ENCODE results near the gene SPDYE16.
"Not testable (repeated sequence)": the region's sequence is repeated elsewhere in the genome, so short reads cannot be mapped to it uniquely, and the experiment has no call there.

Gene SPDYE16

DNA sequence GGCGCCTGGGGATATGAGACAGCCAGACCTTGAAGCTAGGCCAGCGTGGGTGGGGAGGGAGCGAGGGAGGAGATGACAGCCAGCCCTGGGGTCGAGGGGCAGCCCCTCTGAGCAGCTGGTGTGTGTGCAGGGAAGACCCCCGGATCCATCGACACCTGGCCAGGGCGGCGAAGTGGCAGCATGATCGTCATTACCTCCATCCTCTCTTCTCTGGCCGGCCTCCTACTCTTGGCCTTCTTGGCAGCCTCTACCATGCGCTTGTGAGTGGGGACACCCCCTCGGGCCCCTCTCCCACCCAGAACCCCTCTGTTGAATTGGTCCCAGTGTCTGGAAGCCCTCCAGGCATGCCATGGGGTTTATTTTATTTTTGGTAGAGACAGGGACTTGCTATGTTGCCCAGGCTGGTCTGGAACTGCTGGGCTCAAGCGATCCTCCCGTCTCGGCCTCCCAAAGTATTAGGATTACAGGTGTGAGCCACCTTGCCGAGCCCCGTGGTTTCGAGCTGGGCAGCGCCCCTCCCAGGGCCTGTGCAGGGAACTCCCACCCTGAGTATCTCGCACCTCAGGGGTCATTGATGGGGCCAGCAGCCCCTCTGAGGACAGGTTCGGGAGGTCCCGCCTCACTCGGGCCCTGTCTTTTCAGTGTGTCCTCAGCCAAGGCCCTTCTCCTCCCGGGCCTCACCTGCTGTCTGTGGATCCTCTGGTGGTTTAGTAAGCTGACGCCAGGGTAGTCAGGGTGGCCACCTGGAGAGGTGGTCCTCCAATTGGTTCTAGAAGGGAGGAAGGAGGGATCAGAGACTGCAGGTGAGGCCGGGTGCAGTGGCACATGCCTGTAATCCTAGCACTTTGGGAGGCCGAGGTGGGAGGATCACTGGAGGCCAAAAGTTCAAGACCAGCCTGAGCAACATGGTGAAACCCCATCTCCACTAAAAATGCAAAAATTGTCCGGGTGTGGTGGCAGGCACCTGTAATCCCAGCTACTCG lies 29.0 kb downstream of the SPDYE16 start:
- no peak for TF ChIP-seq CTCF (IDR thresholded peaks at IDR 0.05; ENCODE audit: low read depth, low read length)
- H3K4me3 ChIP-seq (replicated peaks in 1 of 2; ENCODE audit: low read depth in 2 of 2, low read length in 2 of 2): no peak overlapping the region
- no peak for DNase-seq (ENCODE audit: low read depth in 2 of 2)

DNA sequence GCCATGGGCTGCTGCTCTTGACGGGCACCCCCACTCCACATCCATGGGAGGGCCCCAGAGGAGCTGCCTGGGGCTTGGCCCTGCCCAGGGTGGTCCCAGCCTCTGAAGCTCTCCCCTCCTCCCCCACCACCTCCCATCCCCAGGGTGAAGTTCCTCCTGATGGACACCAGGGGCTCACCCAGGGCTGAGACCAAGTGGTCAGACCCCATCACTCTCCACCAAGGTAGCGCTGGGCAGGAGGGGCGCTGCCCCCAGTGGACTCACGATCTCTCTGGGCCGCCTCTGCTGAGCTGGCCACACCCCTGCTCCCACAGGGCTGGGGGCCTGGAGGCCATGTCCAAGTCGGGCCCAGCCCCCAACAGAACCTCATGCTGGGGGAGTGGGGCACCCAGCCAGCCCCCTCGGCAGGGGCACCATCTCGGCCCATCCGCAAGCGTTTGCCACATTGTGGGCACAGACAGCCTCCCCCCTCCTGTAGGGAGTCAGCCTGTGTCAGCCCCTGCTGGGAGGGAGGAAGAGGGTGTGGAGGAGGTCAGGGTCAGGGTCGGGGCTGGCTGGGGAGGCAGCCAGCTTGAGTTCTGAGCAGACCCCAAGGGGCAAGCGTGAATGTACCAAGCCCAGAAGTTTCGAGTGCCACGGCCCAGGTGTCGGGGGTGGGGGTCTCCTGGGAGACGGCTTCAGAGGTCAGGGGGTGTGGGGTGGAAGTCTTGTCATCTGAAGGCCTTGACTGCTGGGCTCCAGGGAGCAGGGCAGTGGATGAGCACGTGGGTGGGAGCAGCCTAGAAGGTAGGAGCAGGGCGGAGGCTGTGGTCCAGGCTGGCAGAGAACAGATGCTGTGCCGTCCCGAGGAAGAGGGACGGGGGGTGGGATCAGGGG lies 29.9 kb downstream of the SPDYE16 start:
- no peak overlapping the region for H3K4me3 ChIP-seq (replicated peaks in 1 of 2; ENCODE audit: low read depth in 2 of 2, low read length in 2 of 2)
- DNase-seq (ENCODE audit: low read depth in 2 of 2): no peak
- TF ChIP-seq CTCF (IDR thresholded peaks at IDR 0.05; ENCODE audit: low read depth, low read length): peak; percentile 44

GRCh38 chr7:76511911-76512885 lies 30.9 kb downstream of the SPDYE16 start:
- not testable (repeated sequence) for H3K4me3 ChIP-seq (replicated peaks in 1 of 2; ENCODE audit: low read depth in 2 of 2, low read length in 2 of 2); DNase-seq (ENCODE audit: low read depth in 2 of 2)

GRCh38 chr7:76511200-76511910 lies 31.7 kb downstream of the SPDYE16 start:
- not testable (repeated sequence) for H3K4me3 ChIP-seq (replicated peaks in 1 of 2; ENCODE audit: low read depth in 2 of 2, low read length in 2 of 2); DNase-seq (ENCODE audit: low read depth in 2 of 2)

GRCh38 chr7:76509931-76510877 lies 32.9 kb downstream of the SPDYE16 start, which contains the start of gene UPK3B:
Gene UPK3B (plus strand): TSS chr7:76510552. CDS start chr7:76510653, 101 bp downstream.
- no peak for DNase-seq (ENCODE audit: low read depth in 2 of 2)
- H3K4me3 ChIP-seq (replicated peaks in 1 of 2; ENCODE audit: low read depth in 2 of 2, low read length in 2 of 2): no peak within 1 kb of the TSS
- no peak for TF ChIP-seq CTCF (IDR thresholded peaks at IDR 0.05; ENCODE audit: low read depth, low read length)

DNA sequence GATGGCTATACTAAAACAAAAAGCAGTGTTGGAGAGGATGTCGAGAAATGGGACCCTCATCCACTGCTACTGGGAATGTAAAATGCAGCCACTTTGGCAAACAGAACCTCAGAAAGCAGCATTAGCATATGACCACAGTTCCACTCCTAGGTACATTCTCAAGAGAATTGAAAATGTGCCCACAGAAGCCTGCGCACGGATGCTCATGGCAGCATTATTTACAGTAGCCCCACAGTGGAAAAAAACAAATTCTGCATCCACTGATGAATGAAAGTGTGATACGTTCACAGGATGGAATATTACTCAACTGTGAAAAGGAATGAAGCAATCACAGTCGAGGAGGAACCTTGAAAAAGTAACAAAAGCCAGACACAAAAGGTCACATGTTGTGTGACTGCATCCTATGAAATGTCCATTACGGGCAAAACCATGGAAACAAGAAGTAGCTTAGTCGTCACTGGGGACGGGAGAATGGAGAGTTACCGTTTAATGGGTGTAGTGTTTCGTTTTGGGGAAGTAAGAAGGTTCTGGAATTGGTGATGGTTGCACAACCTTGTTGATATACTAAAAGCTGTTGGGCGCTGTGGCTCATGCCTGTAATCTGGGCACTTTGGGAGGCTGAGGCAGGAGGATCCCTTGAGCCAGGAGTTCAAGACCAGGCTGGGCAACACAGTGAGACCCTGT lies 35.2 kb downstream of the SPDYE16 start:
- H3K4me3 ChIP-seq (replicated peaks in 1 of 2; ENCODE audit: low read depth in 2 of 2, low read length in 2 of 2): no peak overlapping the region
- no peak for TF ChIP-seq CTCF (IDR thresholded peaks at IDR 0.05; ENCODE audit: low read depth, low read length)
- DNase-seq (ENCODE audit: low read depth in 2 of 2): peak in 1 of 2 donors; percentile 44

- not testable (repeated sequence) for DNase-seq (ENCODE audit: low read depth in 2 of 2); H3K4me3 ChIP-seq (replicated peaks in 1 of 2; ENCODE audit: low read depth in 2 of 2, low read length in 2 of 2)
These were observed 36.5 kb downstream of the SPDYE16 start for GRCh38 chr7:76506643-76507042.
